GM12892 (cell line): ENCODE results near the gene IL1B.
"Not testable (repeated sequence)": the region's sequence is repeated elsewhere in the genome, so short reads cannot be mapped to it uniquely, and the experiment has no call there.

ENCODE experiments used
- DNase-seq: peaks from one replicate; pipeline ENCODE4 v3.0.0; 2011; ENCODE audit not compliant: insufficient read length
- FAIRE-seq: peaks from 2 replicates; lab custom pipeline; 2011; peaks lifted over from hg19 to GRCh38; lab: Jason Lieb, UNC
- POLR2A ChIP-seq: IDR thresholded peaks from 2 replicates; pipeline ENCODE4 v1.6.1; 2011; ENCODE audit warnings: low read depth, low read length, control low read depth
- POLR2AphosphoS5 ChIP-seq: IDR thresholded peaks from 2 replicates; pipeline ENCODE4 v1.6.1; 2011; ENCODE audit warnings: low read depth, low read length, control low read depth
- TAF1 ChIP-seq: IDR thresholded peaks from 2 replicates; pipeline ENCODE4 v1.6.1; 2011; ENCODE audit warnings: low read depth, mild to moderate bottlenecking, control low read depth, low read length, borderline replicate concordance

Gene IL1B

DNA sequence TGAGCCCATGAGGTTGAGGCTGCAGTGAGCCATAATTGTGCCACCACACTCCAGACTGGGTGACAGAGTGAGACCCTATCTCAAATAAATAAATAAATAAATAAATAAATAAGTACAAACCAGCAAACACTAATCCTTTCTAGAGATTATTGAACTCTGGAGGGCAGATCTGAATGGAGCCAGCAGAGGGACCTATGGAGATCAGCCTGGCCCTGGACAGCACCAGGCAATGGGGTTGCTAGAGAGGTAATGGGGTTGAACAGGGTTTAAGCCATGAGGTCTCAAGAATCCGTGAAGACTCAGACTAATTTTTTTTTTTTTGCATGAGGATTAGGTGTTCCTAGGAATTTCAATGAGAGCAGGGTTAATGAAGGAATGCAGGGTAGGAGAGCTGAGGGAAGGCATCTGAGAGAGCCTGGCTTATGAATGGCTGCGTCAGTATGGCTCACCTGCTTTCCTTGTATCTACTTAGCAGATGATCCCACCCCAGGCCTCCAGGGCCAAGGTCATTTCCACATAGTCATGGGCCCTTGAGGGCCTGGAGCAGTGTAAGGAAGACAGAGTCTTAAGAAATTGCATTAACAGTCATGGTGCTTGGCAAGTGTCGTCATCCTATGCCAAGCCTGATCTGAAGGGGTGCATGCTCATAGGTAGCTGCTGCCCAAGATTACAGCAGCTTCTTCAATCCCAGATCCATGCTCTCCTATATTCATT, 39.8 kb upstream of the IL1B start:
- no peak for DNase-seq
- TF ChIP-seq POLR2AphosphoS5 (no peak), TAF1 (no peak), POLR2A (no peak)
- no peak for FAIRE-seq

DNA sequence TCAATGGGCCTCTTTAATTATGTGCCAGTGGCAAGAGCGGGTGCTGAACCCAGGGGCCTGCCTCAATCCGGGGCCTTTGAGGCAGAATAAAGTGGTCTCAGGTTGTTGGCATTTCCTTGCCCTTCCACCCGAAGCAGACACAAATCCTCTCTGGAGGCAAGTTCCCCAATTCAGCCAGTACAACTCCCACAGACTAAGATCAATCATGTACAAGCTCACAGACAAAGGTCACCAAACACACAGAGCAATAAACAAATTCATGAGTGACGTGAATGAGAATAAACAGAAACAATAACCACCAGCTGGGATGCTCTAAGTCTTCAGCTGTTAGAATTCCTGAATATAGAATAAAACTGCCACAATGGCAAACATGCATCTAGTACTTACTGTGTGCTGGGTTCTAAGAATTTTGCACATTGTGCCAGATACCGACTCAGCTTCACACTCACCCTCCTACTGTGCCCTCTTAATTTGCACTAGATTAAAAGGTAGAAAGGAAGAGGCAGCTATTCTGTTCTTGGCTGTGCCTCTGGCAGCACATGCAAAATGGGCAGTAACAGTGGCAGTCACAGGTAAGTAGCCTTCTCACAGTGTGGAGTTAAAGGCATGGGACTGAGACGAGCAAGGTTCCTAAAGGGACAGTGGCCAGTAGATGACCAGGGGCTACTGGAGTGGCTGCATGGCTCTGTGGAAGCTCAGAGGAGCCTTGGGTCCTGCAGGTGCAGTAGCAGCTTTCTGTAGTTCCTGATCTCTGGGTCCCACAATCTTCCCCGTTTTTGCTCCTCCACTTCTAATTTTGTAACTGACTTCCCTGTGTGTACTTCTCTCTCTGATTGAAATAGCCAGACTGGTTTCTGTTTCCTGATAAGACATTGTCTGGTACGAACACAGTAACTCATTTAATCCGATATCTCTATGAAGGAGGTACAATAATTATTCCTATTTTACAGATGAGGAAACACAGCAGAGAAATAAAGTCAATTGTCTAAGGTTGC, 34.6 kb upstream of the IL1B start:
- FAIRE-seq (no peak), DNase-seq (no peak)
- no peak for TF ChIP-seq POLR2A
- TF ChIP-seq POLR2AphosphoS5, result no peak
- TF ChIP-seq TAF1, result no peak

DNA sequence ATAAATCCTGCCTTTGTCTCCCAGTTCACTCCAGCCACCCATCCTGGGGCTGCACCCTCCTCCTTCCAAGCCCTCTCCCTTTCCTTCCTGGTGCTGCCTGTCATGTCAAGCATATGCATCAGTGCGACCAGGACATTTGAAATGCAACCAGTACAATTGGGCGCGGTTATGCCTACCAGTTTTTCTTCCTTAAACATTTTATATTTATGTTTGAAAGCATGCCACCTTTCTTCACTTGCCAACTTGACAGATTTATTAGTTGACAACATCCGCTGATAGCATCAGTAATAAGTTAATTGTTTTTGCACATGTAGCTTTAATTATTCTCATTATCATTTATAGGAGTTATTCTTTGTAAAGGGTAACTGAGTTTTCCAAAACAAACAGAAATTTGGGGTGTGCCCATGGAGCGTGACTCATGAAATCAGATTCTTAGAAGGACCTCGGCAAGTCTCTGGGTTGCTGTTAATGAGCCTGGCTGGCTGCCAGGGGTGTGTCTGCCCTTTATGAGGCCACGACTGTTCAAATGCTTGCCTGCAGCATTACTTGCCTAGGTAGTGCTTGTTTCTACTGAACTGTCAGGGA, 32.8 kb upstream of the IL1B start:
- TF ChIP-seq POLR2A, result no peak
- TF ChIP-seq TAF1, result no peak
- TF ChIP-seq POLR2AphosphoS5, result no peak
- DNase-seq (no peak), FAIRE-seq (no peak)

DNA sequence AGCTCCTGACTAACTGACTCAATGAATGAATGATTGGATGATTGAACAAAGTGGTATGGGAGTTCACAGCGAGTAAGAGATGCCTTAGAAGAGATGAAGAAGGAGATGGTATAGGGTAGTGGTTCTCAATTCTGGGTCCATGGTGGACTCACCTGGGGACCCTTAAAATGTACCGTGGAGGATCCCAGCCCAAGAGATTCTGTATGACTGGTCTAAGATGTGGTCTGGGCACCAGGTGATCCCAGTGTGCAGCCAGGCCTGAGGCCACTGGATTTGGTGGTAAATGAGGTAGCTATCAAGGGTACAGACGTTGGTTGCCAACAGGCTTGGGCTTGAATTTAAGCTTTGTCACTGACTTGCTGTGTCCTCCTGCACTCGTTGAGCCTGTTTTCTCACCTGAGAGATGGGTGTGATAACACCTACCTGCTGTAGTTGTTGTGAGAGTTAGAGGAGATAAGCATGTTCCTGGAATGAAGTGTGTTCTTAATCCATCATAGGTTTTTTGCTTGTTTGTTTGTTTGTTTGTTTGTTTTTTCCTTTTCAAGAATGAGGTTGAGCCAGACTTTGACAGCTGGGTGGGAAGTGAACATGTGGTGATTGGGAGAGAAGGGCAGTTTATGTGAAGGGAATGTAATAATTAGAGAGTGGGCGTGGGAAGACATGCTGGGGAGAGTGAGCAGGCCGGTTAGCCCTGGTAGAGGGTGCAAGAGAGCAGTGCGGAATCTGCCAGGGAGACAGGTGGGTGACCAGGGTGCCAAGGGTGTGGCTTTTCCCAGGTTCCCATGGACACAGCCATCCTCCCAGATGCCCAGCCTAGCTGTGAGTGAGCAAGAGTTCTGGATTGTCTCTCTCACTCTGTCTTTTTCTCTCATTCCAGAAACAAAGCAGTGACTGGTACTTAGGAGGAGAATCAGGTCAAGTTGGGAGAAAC, 31.4 kb upstream of the IL1B start:
- TF ChIP-seq POLR2A, result no peak
- no peak for TF ChIP-seq TAF1
- no peak for TF ChIP-seq POLR2AphosphoS5
- FAIRE-seq (no peak), DNase-seq (no peak)

DNA sequence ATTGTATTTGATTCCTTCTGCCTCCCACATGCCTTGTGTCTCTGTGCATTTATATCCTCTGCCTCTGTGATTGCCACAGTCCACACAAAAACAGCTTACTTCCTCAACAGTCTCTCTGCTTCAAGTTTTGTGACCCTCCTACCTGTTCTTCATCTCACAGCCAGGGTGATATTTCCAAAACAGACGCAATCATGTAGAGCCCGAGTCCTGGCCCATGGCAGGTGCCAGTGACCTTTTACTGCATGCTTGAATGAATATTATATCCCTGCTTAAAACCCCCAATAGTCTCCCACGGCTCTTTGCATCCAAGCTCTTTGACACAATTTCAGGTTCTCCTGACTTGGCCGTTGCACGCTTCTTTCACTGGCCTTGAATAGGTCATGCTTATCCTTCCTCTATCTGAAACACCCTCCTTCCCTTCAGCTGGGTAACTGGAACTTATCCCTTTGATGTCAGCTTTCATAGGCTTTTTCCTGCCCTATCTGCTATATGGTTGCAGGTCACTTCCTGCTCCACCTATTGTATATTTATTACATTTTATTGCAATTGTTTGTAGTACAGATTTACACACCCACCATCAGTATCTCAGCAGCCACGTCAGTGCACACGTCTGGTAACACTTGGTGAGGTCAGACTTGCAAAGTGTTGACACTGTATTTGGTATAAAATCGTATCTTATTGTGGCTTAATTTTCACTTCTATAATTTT, 29.7 kb upstream of the IL1B start:
- DNase-seq (no peak), FAIRE-seq (no peak)
- TF ChIP-seq POLR2A (no peak), TAF1 (no peak)

DNA sequence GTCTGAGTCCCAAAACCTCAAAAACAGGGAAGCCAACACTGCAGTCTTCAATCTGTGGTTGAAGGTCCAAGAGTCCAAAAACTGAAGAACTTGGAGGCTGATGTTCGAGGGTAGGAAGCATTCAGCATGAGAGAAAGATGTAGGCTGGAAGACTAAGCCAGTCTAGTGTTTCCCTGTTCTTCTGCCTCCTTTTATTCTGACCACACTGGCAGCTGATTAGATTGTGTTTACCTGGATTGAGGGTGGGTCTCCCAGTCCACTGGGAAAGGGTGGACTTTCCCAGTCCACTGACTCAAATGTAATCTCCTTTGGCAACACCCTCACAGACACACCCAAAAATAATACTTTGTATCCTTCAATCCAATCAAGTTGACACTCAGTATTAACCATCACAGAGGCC, 27.5 kb upstream of the IL1B start:
- FAIRE-seq, result no peak
- TF ChIP-seq TAF1 (no peak), POLR2AphosphoS5 (no peak), POLR2A (no peak)

DNA sequence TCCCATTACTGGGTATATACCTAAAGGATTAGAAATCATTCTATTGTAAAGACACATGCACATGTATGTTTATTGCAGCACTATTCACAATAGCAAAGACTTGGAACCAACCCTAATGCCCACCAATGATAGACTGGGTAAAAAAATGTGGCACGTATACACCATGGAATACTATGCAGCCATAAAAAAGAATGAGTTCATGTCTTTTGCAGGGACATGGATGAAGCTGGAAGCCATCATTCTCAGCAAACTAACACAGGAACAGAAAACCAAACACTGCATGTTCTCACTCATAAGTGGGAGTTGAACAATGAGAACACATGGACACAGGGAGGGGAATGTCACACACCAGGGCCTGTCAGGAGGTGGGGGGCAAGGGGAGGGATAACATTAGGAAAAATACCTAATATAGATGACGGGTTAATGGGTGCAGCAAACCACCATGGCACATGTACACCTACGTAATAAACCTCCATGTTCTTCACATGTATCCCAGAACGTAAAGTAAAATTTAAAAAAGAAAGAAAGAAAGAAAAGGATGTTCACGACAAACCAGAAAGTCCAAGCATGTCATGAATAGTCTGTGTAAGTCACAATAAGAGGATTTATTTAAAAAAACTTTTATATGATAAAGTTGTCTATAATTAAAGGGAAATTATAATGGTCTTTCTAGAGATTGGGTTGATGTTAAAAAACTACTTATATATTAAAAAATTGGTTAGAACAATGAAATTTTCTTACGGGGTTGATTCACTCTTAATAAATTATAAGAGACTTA, 23.0 kb upstream of the IL1B start:
- not testable (repeated sequence) for FAIRE-seq, DNase-seq

More for the DNA sequence above, 27.5 kb upstream of the IL1B start:
- no peak for DNase-seq

DNA sequence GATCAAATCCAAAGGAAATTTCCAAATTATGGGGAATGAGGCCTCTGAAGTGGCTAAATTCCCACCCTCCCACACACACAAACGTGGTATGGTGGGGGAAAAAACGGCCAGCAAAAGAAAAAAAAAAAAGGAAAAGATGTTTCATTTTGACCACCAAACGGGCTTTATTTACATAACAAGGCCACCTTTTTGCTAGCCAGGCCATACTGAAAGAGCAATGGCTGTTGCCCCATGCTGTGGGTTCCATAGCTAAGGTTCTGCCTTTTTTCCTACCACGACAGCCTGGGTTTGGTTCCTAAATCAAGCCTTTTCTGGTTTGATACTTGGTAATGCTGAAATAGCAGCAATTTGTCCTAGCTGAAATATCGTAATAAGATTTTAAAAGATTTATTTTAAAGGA, 14.0 kb upstream of the IL1B start:
- FAIRE-seq (no peak), DNase-seq (no peak)
- TF ChIP-seq TAF1, result no peak

DNA sequence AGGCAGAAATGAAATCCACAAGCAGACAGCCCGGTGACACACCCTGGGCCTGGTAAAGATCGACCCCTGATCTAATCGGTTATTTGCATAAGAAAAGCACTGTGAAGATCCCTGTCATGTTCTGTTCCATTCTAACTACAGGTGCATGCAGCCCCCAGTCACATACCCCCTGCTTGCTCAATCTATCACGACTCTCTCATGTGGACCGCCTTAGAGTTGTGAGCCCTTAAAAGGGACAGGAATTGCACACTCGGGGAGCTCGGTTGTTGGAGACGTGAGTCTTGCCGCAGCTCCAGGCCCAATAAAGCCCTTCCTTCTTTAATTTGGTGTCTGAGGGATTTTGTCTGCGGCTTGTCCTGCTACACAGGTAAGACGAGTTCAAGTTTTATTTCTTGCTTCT, 13.4 kb upstream of the IL1B start:
- FAIRE-seq, result no peak
- TF ChIP-seq TAF1, result no peak
- no peak for TF ChIP-seq POLR2AphosphoS5
- no peak for TF ChIP-seq POLR2A
- no peak for DNase-seq

DNA sequence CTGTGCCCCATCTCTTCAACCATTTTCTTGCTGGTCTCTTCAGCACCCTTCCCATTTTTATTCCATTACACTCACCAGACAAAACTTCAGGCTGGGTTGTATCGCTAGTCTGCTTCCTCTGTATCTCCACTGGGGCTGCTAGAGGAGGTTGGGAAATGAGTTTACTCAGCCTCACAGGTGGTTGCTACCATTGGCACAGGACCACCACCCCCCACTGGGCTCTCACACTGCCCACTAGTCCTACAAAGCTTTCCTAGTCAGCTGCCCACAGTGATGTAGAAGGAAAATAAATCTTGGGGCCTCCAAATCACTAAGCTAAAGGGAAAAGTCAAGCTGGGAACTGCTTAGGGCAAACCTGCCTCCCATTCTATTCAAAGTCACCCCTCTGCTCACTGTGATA, 12.3 kb upstream of the IL1B start:
- DNase-seq (no peak), FAIRE-seq (no peak)
- TF ChIP-seq POLR2AphosphoS5 (no peak), TAF1 (no peak), POLR2A (no peak)

DNA sequence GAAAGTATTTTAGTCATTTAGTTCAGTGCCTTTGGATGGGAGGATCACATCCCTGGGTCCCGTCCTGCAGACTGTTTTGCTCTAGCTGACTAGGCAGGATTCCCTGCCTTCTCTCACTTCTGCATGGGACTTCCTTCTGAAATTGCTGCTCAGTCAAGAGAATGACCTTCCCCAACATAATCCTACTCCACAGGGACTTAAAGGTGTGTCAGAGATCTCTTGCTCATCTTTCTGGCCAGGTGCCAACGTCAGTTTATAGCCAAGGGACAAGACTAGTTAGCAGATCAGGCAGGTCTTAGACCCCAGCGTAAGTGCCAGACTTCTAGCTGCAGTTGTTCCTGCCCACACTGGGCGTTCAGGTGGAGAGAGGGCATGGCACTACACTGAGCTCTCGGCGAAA, 9.5 kb upstream of the IL1B start:
- TF ChIP-seq TAF1, result no peak
- TF ChIP-seq POLR2AphosphoS5, result no peak
- no peak for TF ChIP-seq POLR2A
- FAIRE-seq (no peak), DNase-seq (no peak)
